ENCODE results near the gene EDARADD. TPM values are rescaled to one million over a fixed set of nuclear protein-coding genes. Genes with fewer than 3 reads are reported as not detected.
"Not testable (repeated sequence)": the region's sequence is repeated elsewhere in the genome, so short reads cannot be mapped to it uniquely, and the experiment has no call there.

EDARADD gene
- total RNA-seq, 1 donor from 2014 or later = not detected

GRCh38 chr1:236429715-236430274, 35.7 kb downstream of the EDARADD start:
- no peak for DNase-seq (ENCODE audit: low read depth)

GRCh38 chr1:236433819-236434315, 39.8 kb downstream of the EDARADD start:
- no peak for DNase-seq (ENCODE audit: low read depth)

GRCh38 chr1:236438614-236439013, 44.5 kb downstream of the EDARADD start:
- DNase-seq (ENCODE audit: low read depth) = no peak

- DNase-seq (ENCODE audit: low read depth) = no peak
These were observed 46.3 kb downstream of the EDARADD start for GRCh38 chr1:236440373-236440772.

- DNase-seq (ENCODE audit: low read depth) = no peak
These were observed 56.7 kb downstream of the EDARADD start for GRCh38 chr1:236450779-236451178.

GRCh38 chr1:236451796-236452373, 57.8 kb downstream of the EDARADD start:
- no peak for DNase-seq (ENCODE audit: low read depth)

- no peak for DNase-seq (ENCODE audit: low read depth)
These were observed 61.2 kb downstream of the EDARADD start for GRCh38 chr1:236455243-236455642.

- DNase-seq (ENCODE audit: low read depth) = no peak
These were observed 63.7 kb downstream of the EDARADD start for GRCh38 chr1:236457775-236458174.

GRCh38 chr1:236458996-236459395, 64.9 kb downstream of the EDARADD start:
- DNase-seq (ENCODE audit: low read depth) = peak; percentile 20

GRCh38 chr1:236460103-236460502, 66.0 kb downstream of the EDARADD start:
- no peak for DNase-seq (ENCODE audit: low read depth)

GRCh38 chr1:236464197-236464596, 70.1 kb downstream of the EDARADD start:
- not testable (repeated sequence) for DNase-seq (ENCODE audit: low read depth)

- no peak for DNase-seq (ENCODE audit: low read depth)
These were observed 71.3 kb downstream of the EDARADD start for GRCh38 chr1:236465231-236465958.

- DNase-seq (ENCODE audit: low read depth) = no peak
These were observed 71.8 kb downstream of the EDARADD start for GRCh38 chr1:236465959-236466303.

- no peak for DNase-seq (ENCODE audit: low read depth)
These were observed 73.2 kb downstream of the EDARADD start for GRCh38 chr1:236467327-236467641.

GRCh38 chr1:236468625-236469024, 74.5 kb downstream of the EDARADD start:
- DNase-seq (ENCODE audit: low read depth) = no peak

GRCh38 chr1:236469466-236469865, 75.4 kb downstream of the EDARADD start:
- no peak for DNase-seq (ENCODE audit: low read depth)

- no peak for DNase-seq (ENCODE audit: low read depth)
These were observed 77.0 kb downstream of the EDARADD start for GRCh38 chr1:236471096-236471495.

- DNase-seq (ENCODE audit: low read depth) = no peak
These were observed 77.6 kb downstream of the EDARADD start for GRCh38 chr1:236471653-236472052.

GRCh38 chr1:236472850-236473788, 79.0 kb downstream of the EDARADD start:
- no peak for DNase-seq (ENCODE audit: low read depth)

GRCh38 chr1:236476019-236476418, 81.9 kb downstream of the EDARADD start:
- no peak for DNase-seq (ENCODE audit: low read depth)

GRCh38 chr1:236480758-236481436, 86.8 kb downstream of the EDARADD start:
- no peak for DNase-seq (ENCODE audit: low read depth)
